ENCODE measurements around the gene SNRK.

GRCh38 chr3:43286115-43286840, at the start of gene SNRK:
- TF ChIP-seq CTCF (IDR thresholded peaks at IDR 0.05; ENCODE audit: insufficient read depth, low read length, poor library complexity, severe bottlenecking) = no peak
- TF ChIP-seq EZH2phosphoT487 (conservative IDR thresholded peaks at IDR 0.05; ENCODE audit: low read length) = no peak
